OCI-LY1 (cell line): ENCODE measurements around the gene MEAK7.
"Not testable (repeated sequence)": the region's sequence is repeated elsewhere in the genome, so short reads cannot be mapped to it uniquely, and the experiment has no call there.

Experiments
- H2AFZ ChIP-seq: fragments of 200-600 bp; sonication (generic), shearing (Covaris generic); 2 replicates; pipeline ENCODE4 v1.6.0; 2014; ENCODE audit warnings: antibody characterized with exemption, mild to moderate bottlenecking, low read length
- H3F3A ChIP-seq: fragments of 200-600 bp; sonication (generic), shearing (Covaris generic); 2 replicates; pipeline ENCODE4 v1.6.0; 2014; ENCODE audit warnings: mild to moderate bottlenecking, antibody characterized with exemption, low read length, moderate library complexity; ENCODE audit not compliant: insufficient read depth
- H3K27ac ChIP-seq: fragments of 200-600 bp; sonication (generic); 2 replicates; pipeline ENCODE4 v1.5.1; 2014; ENCODE audit warnings: low read length, mixed run types, mild to moderate bottlenecking, low read depth; ENCODE audit not compliant: poor library complexity, severe bottlenecking
- H3K27me3 ChIP-seq: fragments of 200-600 bp; sonication (generic); 2 replicates; pipeline ENCODE4 v1.6.0; 2014; ENCODE audit warnings: antibody characterized with exemption, mild to moderate bottlenecking, low read length, moderate library complexity; ENCODE audit not compliant: insufficient read depth
- H3K36me3 ChIP-seq: fragments of 200-600 bp; sonication (generic); 2 replicates; pipeline ENCODE4 v1.6.1; 2014; ENCODE audit warnings: mild to moderate bottlenecking, antibody characterized with exemption, low read length, moderate library complexity, mixed read lengths; ENCODE audit not compliant: insufficient read depth
- H3K4me1 ChIP-seq: fragments of 200-600 bp; sonication (generic); 2 replicates; pipeline ENCODE4 v1.5.1; 2014; ENCODE audit warnings: mild to moderate bottlenecking, low read length, moderate library complexity; ENCODE audit not compliant: insufficient read depth, severe bottlenecking
- H3K4me2 ChIP-seq: fragments of 200-600 bp; sonication (generic), shearing (Covaris generic); 2 replicates; pipeline ENCODE4 v1.6.1; 2014; ENCODE audit warnings: low read length
- H3K4me3 ChIP-seq: fragments of 200-600 bp; sonication (generic); 2 replicates; pipeline ENCODE4 v1.5.1; 2014; ENCODE audit warnings: low read length, low read depth, mild to moderate bottlenecking, mixed read lengths; ENCODE audit not compliant: poor library complexity, severe bottlenecking
- H3K79me2 ChIP-seq: fragments of 200-600 bp; shearing (Covaris generic); 2 replicates; pipeline ENCODE4 v1.6.1; 2016; ENCODE audit warnings: mixed run types, low read length, mixed read lengths; ENCODE audit not compliant: insufficient read depth
- H3K9ac ChIP-seq: fragments of 200-600 bp; sonication (generic), shearing (Covaris generic); 2 replicates; pipeline ENCODE4 v1.6.1; 2014; ENCODE audit warnings: mild to moderate bottlenecking, low read length, mixed read lengths
- H3K9me2 ChIP-seq: fragments of 200-600 bp; sonication (generic), shearing (Covaris generic); 2 replicates; pipeline ENCODE4 v1.6.1; 2014; ENCODE audit warnings: low read depth, mild to moderate bottlenecking, low read length, mixed read lengths
- H3K9me3 ChIP-seq: fragments of 200-600 bp; shearing (Covaris generic); 2 replicates; pipeline ENCODE4 v1.6.1; 2014; ENCODE audit warnings: low read length, mixed read lengths
- H4K20me1 ChIP-seq: fragments of 200-600 bp; sonication (generic), shearing (Covaris generic); 2 replicates; pipeline ENCODE4 v1.6.0; 2016; ENCODE audit warnings: mild to moderate bottlenecking, low read length; ENCODE audit not compliant: insufficient read depth
- EZH2 ChIP-seq: fragments of 200-600 bp; sonication (generic), shearing (Covaris generic); IDR thresholded peaks from 2 replicates; pipeline ENCODE4 v1.8.0; 2017; ENCODE audit warnings: borderline replicate concordance, mixed run types, mild to moderate bottlenecking, antibody characterized with exemption, low read length, moderate library complexity, mixed read lengths
- TF ChIP-seq, protein P1 (sequence below): fragments of 200-600 bp; sonication (generic), shearing (Covaris generic); IDR thresholded peaks from 2 replicates; pipeline ENCODE4 v1.5.1; 2017; ENCODE audit warnings: mild to moderate bottlenecking, antibody characterized with exemption, low read length, moderate library complexity, mixed read lengths

Gene MEAK7

DNA sequence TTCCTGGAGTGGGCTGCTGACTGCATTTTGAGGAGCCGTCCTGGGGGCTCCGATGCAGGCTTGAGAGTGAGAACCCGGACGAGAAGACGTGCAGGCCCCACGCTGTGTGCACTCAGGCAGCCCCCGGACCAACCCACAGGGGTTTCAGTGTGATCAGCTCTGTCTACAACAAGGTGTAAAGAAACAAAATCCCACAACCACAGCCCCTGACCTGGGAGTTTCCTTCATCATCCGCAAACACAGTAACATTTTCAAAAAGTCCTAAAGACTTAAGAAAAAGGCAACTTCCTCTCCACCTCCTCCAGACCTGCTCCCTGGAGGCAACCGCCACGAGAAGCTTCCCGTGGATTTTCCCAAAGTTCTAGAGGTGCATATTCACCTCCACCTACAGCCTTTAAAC is 15.4 kb upstream of the MEAK7 start:
- Histone ChIP-seq H3K4me3 (no peak overlapping the region), H4K20me1 (no peaks in the 10 kb centered on the region), H3K27ac (no peak overlapping the region), H3K27me3 (peaks cover 6% of the 10 kb centered on the region; the same call in 1 of the 2 replicates), H3K36me3 (no peaks in the 10 kb centered on the region), H3K79me2 (no peaks in the 10 kb centered on the region), H3F3A (no peaks in the 10 kb centered on the region), H2AFZ (no peak overlapping the region), H3K4me1 (peaks cover 8% of the 10 kb centered on the region), H3K9me2 (no peaks in the 10 kb centered on the region), H3K4me2 (no peak overlapping the region), H3K9me3 (no peaks in the 10 kb centered on the region), H3K9ac (no peak overlapping the region)
- TF ChIP-seq, protein P1, sequence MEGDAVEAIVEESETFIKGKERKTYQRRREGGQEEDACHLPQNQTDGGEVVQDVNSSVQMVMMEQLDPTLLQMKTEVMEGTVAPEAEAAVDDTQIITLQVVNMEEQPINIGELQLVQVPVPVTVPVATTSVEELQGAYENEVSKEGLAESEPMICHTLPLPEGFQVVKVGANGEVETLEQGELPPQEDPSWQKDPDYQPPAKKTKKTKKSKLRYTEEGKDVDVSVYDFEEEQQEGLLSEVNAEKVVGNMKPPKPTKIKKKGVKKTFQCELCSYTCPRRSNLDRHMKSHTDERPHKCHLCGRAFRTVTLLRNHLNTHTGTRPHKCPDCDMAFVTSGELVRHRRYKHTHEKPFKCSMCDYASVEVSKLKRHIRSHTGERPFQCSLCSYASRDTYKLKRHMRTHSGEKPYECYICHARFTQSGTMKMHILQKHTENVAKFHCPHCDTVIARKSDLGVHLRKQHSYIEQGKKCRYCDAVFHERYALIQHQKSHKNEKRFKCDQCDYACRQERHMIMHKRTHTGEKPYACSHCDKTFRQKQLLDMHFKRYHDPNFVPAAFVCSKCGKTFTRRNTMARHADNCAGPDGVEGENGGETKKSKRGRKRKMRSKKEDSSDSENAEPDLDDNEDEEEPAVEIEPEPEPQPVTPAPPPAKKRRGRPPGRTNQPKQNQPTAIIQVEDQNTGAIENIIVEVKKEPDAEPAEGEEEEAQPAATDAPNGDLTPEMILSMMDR = no peak
- TF ChIP-seq EZH2 = no peak

DNA sequence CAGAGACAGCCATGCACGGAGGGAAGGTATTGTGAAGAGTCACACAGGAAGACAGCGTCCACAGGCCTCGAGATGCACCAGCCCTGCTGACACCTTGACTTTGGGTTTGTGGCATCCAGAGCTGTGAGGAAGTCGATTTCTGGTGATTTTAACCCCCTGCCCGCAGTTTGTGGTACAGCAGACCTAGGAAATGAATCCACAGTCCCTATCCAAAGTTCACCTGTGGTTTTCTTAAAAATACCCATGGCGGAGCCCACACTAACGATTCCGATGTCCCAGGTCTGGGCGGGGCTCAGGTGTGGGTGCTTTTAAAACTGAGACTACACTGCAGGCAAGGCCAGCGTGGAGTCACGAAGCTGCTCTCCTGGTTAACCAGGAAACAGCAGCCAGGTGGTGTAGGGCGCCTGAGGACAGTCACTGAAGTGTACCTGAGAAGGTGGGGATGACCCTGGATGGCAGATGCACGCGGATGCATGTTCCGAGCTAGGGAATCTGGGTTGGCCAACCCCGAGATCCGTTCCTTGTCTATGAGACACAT is 14.4 kb upstream of the MEAK7 start:
- H3K79me2 ChIP-seq = no peaks in the 10 kb centered on the region
- no peaks in the 10 kb centered on the region for H3K36me3 ChIP-seq
- H3K4me2 ChIP-seq = no peak overlapping the region
- H3K27ac ChIP-seq = no peak overlapping the region
- no peak overlapping the region for H3K4me3 ChIP-seq
- H3K9ac ChIP-seq = no peak overlapping the region
- no peaks in the 10 kb centered on the region for H3K9me2 ChIP-seq
- H3K9me3 ChIP-seq = no peaks in the 10 kb centered on the region
- H4K20me1 ChIP-seq = no peaks in the 10 kb centered on the region
- H3K27me3 ChIP-seq = no peaks in the 10 kb centered on the region
- TF ChIP-seq, protein P1 = no peak
- TF ChIP-seq EZH2 = no peak
- no peak overlapping the region for H2AFZ ChIP-seq
- 0 out of 2 replicates have a peak, but pooled peaks cover 7% of the 10 kb centered on the region for H3F3A ChIP-seq
- H3K4me1 ChIP-seq = peaks cover 18% of the 10 kb centered on the region

DNA sequence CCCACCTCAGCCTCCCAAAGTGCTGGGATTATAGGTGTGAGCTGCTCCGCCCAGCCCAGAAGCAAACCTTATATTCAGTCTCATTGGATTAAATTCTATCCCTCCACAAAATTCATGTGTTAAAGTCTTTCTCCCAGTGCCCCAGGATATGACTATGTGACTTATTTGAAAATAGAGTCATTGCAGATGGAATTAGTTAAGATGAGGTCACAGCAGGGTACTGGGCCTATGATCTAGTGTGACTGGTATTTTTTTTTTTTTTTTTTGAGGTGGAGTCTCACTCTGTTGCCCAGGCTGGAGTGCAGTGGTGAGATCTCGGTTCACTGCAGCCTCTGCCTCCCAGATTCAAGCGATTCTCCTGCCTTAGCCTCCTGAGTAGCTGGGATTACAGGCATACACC is 13.8 kb upstream of the MEAK7 start:
- not testable (repeated sequence) for H3K79me2 ChIP-seq, H3K9ac ChIP-seq, H3K36me3 ChIP-seq, H3K4me2 ChIP-seq, H3K27me3 ChIP-seq, H3K9me2 ChIP-seq, H3K27ac ChIP-seq, H3F3A ChIP-seq, H2AFZ ChIP-seq, H4K20me1 ChIP-seq, H3K4me3 ChIP-seq, H3K9me3 ChIP-seq
- peaks cover 24% of the 10 kb centered on the region for H3K4me1 ChIP-seq

DNA sequence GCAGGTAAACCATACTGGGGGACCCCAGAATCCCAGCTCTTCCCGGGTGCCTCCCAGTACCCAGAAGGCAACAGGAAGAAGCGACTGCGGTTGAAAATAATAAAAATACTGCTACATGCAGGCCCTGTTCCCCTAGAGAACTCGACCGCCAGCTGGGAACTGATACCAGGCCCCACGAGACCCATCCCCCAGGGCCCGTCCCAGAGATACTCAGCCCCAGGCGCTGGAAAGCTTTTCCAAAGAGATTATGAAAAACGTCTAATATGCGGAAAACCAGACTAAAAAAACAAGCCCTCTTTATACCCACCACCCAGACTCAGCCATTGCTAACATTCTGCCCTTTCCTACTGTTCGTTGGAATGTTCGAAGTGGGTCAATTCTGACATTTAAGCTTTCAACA is 12.9 kb upstream of the MEAK7 start:
- H3K4me1 ChIP-seq = peaks cover 27% of the 10 kb centered on the region

More for the DNA sequence above, 12.9 kb upstream of the MEAK7 start:
- no peak for TF ChIP-seq EZH2
- no peaks in the 10 kb centered on the region for H3K9me3 ChIP-seq
- no peak overlapping the region for H2AFZ ChIP-seq
- no peak overlapping the region for H3K9ac ChIP-seq
- H3K9me2 ChIP-seq = no peaks in the 10 kb centered on the region
- no peaks in the 10 kb centered on the region for H4K20me1 ChIP-seq
- H3K27ac ChIP-seq = no peak overlapping the region
- H3K4me2 ChIP-seq = no peak overlapping the region
- H3K36me3 ChIP-seq = no peaks in the 10 kb centered on the region
- H3F3A ChIP-seq = 0 out of 2 replicates have a peak, but pooled peaks cover 7% of the 10 kb centered on the region
- no peaks in the 10 kb centered on the region for H3K79me2 ChIP-seq
- no peak overlapping the region for H3K4me3 ChIP-seq
- H3K27me3 ChIP-seq = no peaks in the 10 kb centered on the region
